Measurements from ENCODE around the gene CLCN5. TPM values are rescaled to one million over a fixed set of nuclear protein-coding genes. Genes with fewer than 3 reads are reported as not detected.

Gene CLCN5
- total RNA-seq, 4 donors from 2014 or later: 3.2 to 5.9 (median 3.8) TPM

- Histone ChIP-seq H3K4me1 (no peaks in the 10 kb centered on the region), H3K27ac (no peak overlapping the region), H3K9me3 (no peaks in the 10 kb centered on the region), H3K27me3 (no peaks in the 10 kb centered on the region), H3K4me3 (no peak overlapping the region), H3K36me3 (no peaks in the 10 kb centered on the region)
- 71% methylated on average over 4 of the region's 4 CpGs; no CpG with 5 or more reads in 1 of the 2 donors for WGBS, 2 donors (ENCODE audit: low coverage in 1 of 2)
- TF ChIP-seq POLR2A (IDR thresholded peaks at IDR 0.05): no peak
- TF ChIP-seq EP300 (IDR thresholded peaks at IDR 0.05): no peak
- TF ChIP-seq POLR2AphosphoS5 (IDR thresholded peaks at IDR 0.05): no peak
- TF ChIP-seq, protein P1, sequence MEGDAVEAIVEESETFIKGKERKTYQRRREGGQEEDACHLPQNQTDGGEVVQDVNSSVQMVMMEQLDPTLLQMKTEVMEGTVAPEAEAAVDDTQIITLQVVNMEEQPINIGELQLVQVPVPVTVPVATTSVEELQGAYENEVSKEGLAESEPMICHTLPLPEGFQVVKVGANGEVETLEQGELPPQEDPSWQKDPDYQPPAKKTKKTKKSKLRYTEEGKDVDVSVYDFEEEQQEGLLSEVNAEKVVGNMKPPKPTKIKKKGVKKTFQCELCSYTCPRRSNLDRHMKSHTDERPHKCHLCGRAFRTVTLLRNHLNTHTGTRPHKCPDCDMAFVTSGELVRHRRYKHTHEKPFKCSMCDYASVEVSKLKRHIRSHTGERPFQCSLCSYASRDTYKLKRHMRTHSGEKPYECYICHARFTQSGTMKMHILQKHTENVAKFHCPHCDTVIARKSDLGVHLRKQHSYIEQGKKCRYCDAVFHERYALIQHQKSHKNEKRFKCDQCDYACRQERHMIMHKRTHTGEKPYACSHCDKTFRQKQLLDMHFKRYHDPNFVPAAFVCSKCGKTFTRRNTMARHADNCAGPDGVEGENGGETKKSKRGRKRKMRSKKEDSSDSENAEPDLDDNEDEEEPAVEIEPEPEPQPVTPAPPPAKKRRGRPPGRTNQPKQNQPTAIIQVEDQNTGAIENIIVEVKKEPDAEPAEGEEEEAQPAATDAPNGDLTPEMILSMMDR (IDR thresholded peaks at IDR 0.05): no peak
- ATAC-seq: no peak
Observed at GRCh38 chrX:49991758-49992157, 69.4 kb downstream of the CLCN5 start.

DNA sequence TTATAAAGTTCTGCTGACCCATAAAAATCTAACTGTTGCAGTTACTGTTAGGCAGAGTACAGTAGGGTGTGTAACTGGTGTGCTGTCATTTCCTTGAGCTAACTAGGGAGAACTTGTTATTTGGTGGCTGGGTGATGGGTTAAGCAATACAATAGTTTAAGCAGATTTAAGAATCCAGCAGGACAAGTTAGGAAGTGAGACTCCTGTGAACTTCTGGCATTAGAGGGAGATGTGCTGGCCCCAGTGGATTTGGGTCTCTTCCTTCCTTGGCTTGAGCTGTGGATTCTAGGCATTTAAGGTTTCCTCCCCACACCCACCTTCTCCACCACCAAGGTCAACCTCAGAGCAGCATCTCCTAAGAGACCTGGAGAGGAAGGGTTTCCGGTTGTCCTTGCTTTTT is 70.5 kb downstream of the CLCN5 start:
- no peaks in the 10 kb centered on the region for H3K27me3 ChIP-seq
- no peak overlapping the region for H3K27ac ChIP-seq
- H3K36me3 ChIP-seq: no peaks in the 10 kb centered on the region
- no peaks in the 10 kb centered on the region for H3K9me3 ChIP-seq
- WGBS, 2 donors (ENCODE audit: low coverage in 1 of 2): 43 to 67% methylated on average over 1 of the region's 1 CpG
- TF ChIP-seq, protein P1 (IDR thresholded peaks at IDR 0.05): no peak
- TF ChIP-seq EP300 (IDR thresholded peaks at IDR 0.05): no peak
- TF ChIP-seq POLR2AphosphoS5 (IDR thresholded peaks at IDR 0.05): no peak
- TF ChIP-seq POLR2A (IDR thresholded peaks at IDR 0.05): no peak
- H3K4me3 ChIP-seq: no peak overlapping the region
- no peak for ATAC-seq
- no peaks in the 10 kb centered on the region for H3K4me1 ChIP-seq

DNA sequence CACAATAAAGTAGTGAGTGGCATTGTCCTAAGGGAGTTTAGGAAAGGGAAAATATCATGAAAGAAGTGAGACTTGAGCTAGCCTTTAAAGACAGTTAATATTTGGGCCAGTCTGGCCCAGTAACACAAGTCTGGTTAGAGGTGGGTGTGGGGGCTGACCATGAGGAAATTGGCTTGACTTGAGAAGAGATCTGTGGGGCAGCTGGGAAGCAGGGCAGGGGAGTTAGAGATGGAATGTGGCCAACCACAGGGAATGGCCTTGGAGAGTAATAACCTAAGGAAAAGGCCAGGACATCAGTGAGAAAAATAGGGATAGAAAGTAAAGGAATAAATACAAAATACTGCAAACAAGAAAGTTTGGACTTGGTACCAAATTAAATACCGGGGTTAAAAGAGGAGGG is 71.3 kb downstream of the CLCN5 start:
- no peak overlapping the region for H3K27ac ChIP-seq
- TF ChIP-seq EP300 (IDR thresholded peaks at IDR 0.05) (no peak), POLR2A (IDR thresholded peaks at IDR 0.05) (no peak), POLR2AphosphoS5 (IDR thresholded peaks at IDR 0.05) (no peak)
- TF ChIP-seq, protein P1 (IDR thresholded peaks at IDR 0.05): no peak
- H3K4me1 ChIP-seq: no peaks in the 10 kb centered on the region
- 33 to 80% methylated on average over 1 of the region's 1 CpG for WGBS, 2 donors (ENCODE audit: low coverage in 1 of 2)
- no peaks in the 10 kb centered on the region for H3K27me3 ChIP-seq
- ATAC-seq: no peak
- H3K9me3 ChIP-seq: no peaks in the 10 kb centered on the region
- H3K4me3 ChIP-seq: no peak overlapping the region
- no peaks in the 10 kb centered on the region for H3K36me3 ChIP-seq

DNA sequence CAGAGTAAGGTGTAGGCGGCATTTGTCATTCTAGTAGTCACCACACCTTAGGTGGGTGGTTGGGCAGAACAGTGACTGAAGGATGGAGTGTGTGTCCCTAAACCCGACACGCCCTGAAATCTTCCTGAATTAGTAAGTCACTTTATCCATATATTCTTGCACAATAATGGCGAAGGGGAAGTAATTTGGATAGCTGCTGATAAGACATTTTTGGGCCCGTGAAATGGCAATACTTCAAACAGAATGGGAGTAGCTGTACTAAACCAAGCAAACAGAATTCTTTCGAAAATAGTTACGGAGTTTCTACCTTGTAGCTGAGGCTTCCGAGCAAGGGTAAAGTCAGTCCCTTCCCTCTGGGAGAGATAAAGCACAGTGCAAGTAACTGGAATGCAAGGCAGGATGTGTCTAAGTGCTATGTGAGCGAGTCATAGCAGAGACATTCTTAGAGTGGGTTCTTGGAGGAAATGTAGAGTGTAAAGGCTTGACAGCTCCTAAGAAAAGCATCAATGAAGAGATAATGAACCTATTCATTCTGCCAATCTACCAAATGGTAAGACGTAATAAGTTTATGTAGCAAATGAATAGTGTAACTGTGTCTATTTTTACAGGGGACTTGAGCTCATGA is 72.8 kb downstream of the CLCN5 start:
- H3K4me1 ChIP-seq: no peaks in the 10 kb centered on the region
- no peak for ATAC-seq
- H3K36me3 ChIP-seq: no peaks in the 10 kb centered on the region
- H3K27ac ChIP-seq: no peak overlapping the region
- H3K27me3 ChIP-seq: no peaks in the 10 kb centered on the region
- 66 to 86% methylated on average over 8 of the region's 10 CpGs for WGBS, 2 donors (ENCODE audit: low coverage in 1 of 2)
- no peak for TF ChIP-seq EP300 (IDR thresholded peaks at IDR 0.05)
- no peak for TF ChIP-seq POLR2A (IDR thresholded peaks at IDR 0.05)
- TF ChIP-seq POLR2AphosphoS5 (IDR thresholded peaks at IDR 0.05): no peak
- TF ChIP-seq, protein P1 (IDR thresholded peaks at IDR 0.05): no peak
- no peaks in the 10 kb centered on the region for H3K9me3 ChIP-seq
- no peak overlapping the region for H3K4me3 ChIP-seq

- 31% methylated on average over 2 of the region's 2 CpGs; no CpG with 5 or more reads in 1 of the 2 donors for WGBS, 2 donors (ENCODE audit: low coverage in 1 of 2)
- H3K9me3 ChIP-seq: no peaks in the 10 kb centered on the region
- H3K36me3 ChIP-seq: no peaks in the 10 kb centered on the region
- H3K27me3 ChIP-seq: no peaks in the 10 kb centered on the region
- H3K4me3 ChIP-seq: no peak overlapping the region
- no peak overlapping the region for H3K27ac ChIP-seq
- no peaks in the 10 kb centered on the region for H3K4me1 ChIP-seq
- no peak for ATAC-seq
- TF ChIP-seq, protein P1 (IDR thresholded peaks at IDR 0.05): no peak
- TF ChIP-seq EP300 (IDR thresholded peaks at IDR 0.05): no peak
- TF ChIP-seq POLR2AphosphoS5 (IDR thresholded peaks at IDR 0.05): no peak
- TF ChIP-seq POLR2A (IDR thresholded peaks at IDR 0.05): no peak
Observed at GRCh38 chrX:49995795-49996455, 73.5 kb downstream of the CLCN5 start.

Data from gastroesophageal sphincter (tissue), 4 donors.